Caki2 (cell line): Measurements from ENCODE around the gene GPN2. TPM values are rescaled to one million over a fixed set of nuclear protein-coding genes. Genes with fewer than 3 reads are reported as not detected.
A peak's percentile ranks its signal among the peaks of the same experiment; 100 is the strongest.
"Not testable (repeated sequence)": the region's sequence is repeated elsewhere in the genome, so short reads cannot be mapped to it uniquely, and the experiment has no call there.

Experiments
- DNase-seq: peaks from one replicate; pipeline ENCODE4 v3.0.0-alpha.2; 2015; ENCODE audit warnings: low read depth
- in situ Hi-C: cut with HindIII; loops from 2 replicates; pipeline ENCODE4 v1.10.0; 2016; ENCODE audit warnings: low sequenced_read_pairs, low pct_unique_long_range_greater_than_20kb, mixed read lengths
- total RNA-seq: library from RNA; depleted of rRNA; stranded (reverse); fragments of >200 nt; shearing (Covaris generic); gene quantifications from 2 replicates; pipeline ENCODE4 v1.2.3, GENCODE V29; 2014; ENCODE audit warnings: low replicate concordance

The GPN2 gene
- total RNA-seq, 1 experiment from 2014 or later: 16.9 TPM

- in situ Hi-C loops: no loop called here
- DNase-seq: no peak
Observed at GRCh38 chr1:26844424-26845196, 45.5 kb downstream of the GPN2 start.

- in situ Hi-C loops: no loop called here
- DNase-seq: no peak
Observed at GRCh38 chr1:26839779-26840178, 50.3 kb downstream of the GPN2 start.

- in situ Hi-C loops: no loop called here
Observed at GRCh38 chr1:26839339-26839722, 50.8 kb downstream of the GPN2 start.

GRCh38 chr1:26838474-26839338, 51.4 kb downstream of the GPN2 start:
- in situ Hi-C loops: no loop called here
- DNase-seq: no peak

More at GRCh38 chr1:26839339-26839722, 50.8 kb downstream of the GPN2 start:
- no peak for DNase-seq

- in situ Hi-C loops, DNase-seq: not testable (repeated sequence)
Observed at GRCh38 chr1:26837665-26838064, 52.4 kb downstream of the GPN2 start.

GRCh38 chr1:26833432-26834405, 56.4 kb downstream of the GPN2 start:
- in situ Hi-C loops: no loop called here
- DNase-seq: no peak

- in situ Hi-C loops: no loop called here
- no peak for DNase-seq
Observed at GRCh38 chr1:26832249-26832960, 57.7 kb downstream of the GPN2 start.

- in situ Hi-C loops: no loop called here
- DNase-seq: no peak
Observed at GRCh38 chr1:26831546-26832248, 58.4 kb downstream of the GPN2 start.

- in situ Hi-C loops: no loop called here
- no peak for DNase-seq
Observed at GRCh38 chr1:26831059-26831458, 59.0 kb downstream of the GPN2 start.

GRCh38 chr1:26829184-26829911, 60.7 kb downstream of the GPN2 start:
- in situ Hi-C loops: no loop called here
- no peak for DNase-seq

GRCh38 chr1:26828411-26828991, 61.6 kb downstream of the GPN2 start:
- in situ Hi-C loops: no loop called here
- no peak for DNase-seq

GRCh38 chr1:26827663-26828062, 62.4 kb downstream of the GPN2 start:
- DNase-seq: no peak
- in situ Hi-C loops: no loop called here

- no peak for DNase-seq
- in situ Hi-C loops: no loop called here
Observed at GRCh38 chr1:26827106-26827604, 62.9 kb downstream of the GPN2 start.

- peak; percentile 56 for DNase-seq
- in situ Hi-C loops: no loop called here
Observed at GRCh38 chr1:26826261-26827105, 63.6 kb downstream of the GPN2 start, which contains the start of gene ZDHHC18. ZDHHC18 (plus strand) TSS chr1:26826688; CDS start chr1:26826805, 117 bp downstream.
